Lower leg skin (tissue), 4 donors: ENCODE data around the gene CLDN8. TPM values are rescaled to one million over a fixed set of nuclear protein-coding genes. Genes with fewer than 3 reads are reported as not detected.

Source experiments
- DNase-seq, 2 donors: peaks; one replicate each; pipeline ENCODE4 v3.0.0-alpha.2; 2019; ENCODE audit warnings: low spot score in 2 of 2
- H3K4me3 ChIP-seq: fragments of 200-600 bp; sonication (generic); 2 replicates; pipeline ENCODE4 v1.5.1; 2017; ENCODE audit warnings: mild to moderate bottlenecking, low read depth; ENCODE audit not compliant: poor library complexity, severe bottlenecking
- CTCF ChIP-seq, 3 donors: fragments of 450-650 bp; IDR thresholded peaks; one replicate each; pipeline ENCODE4 v1.5.1; 2016; ENCODE audit warnings: antibody characterized with exemption in 3 of 3, mild to moderate bottlenecking in 3 of 3, moderate library complexity in 2 of 3
- POLR2A ChIP-seq, 2 donors: fragments of 450-650 bp; IDR thresholded peaks; one replicate each; pipeline ENCODE4 v1.6.1; 2016 to 2017; ENCODE audit warnings: antibody characterized with exemption in 2 of 2, mild to moderate bottlenecking in 1 of 2, moderate library complexity in 1 of 2
- WGBS, 2 donors: methylation state at CpG; one replicate each; pipeline ENCODE4 v1.1.5; 2018; 5-methylcytosine and 5-hydroxymethylcytosine counted together
- intact Hi-C: fragments of 100-400 bp; cut with DNase I; formaldehyde crosslinking; loops from one replicate; pipeline ENCODE4 v1.15.0; 2023; ENCODE audit warnings: low total_unique reads
- total RNA-seq, 4 donors: library from RNA; depleted of rRNA; stranded (reverse); fragments of >200 nt; gene quantifications; one replicate each; pipeline ENCODE4 v1.1.0, GENCODE V29; 2016

Gene CLDN8
- total RNA-seq = 10 to 100 TPM; 15.2 to 32.3 (median 18.9) TPM

DNA sequence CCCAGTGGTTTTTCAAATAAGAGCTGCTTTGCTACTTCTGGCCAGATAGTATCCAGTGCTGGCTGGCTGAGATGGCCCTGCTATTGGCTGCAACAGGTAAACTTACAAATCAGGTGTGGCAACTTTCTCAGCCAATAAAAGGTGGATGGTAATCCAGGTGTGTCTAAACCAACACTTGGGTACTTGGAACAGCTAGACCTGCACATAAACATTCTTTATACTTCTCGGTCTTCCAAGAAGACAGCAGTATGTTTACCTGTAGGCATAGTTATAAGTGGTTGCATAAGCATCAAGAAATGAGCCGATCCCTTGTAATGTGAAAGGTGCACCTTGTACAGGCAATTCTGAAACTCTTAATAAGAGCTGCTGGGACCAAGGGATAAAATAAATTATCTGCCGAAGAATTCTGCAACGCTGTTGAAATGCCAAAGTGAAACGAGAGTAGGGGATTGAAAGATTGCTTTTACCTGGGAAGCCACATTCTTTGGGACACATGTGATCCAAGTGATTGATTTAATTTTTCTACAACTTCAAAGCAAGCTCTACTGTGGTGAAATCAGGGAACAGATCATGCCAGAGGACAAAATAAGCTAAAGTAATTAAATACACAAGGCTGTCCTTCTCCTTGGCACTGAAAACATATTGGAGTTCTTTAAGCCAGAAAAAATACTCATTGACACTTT is at the start of gene CLDN8:
CLDN8 (minus strand) TSS at position 57 of the 683 bp plus-strand sequence. CDS start 172 bp downstream, outside the sequence.
- intact Hi-C loops = no loop called here
- TF ChIP-seq POLR2A (IDR thresholded peaks at IDR 0.05) = no peak
- no peak for TF ChIP-seq CTCF (IDR thresholded peaks at IDR 0.05)
- DNase-seq = peak in 1 of 2 donors; percentile 71
- WGBS, 2 donors = 41 to 43% methylated on average over 5 of the region's 5 CpGs
- no peak within 1 kb of the TSS for H3K4me3 ChIP-seq

DNA sequence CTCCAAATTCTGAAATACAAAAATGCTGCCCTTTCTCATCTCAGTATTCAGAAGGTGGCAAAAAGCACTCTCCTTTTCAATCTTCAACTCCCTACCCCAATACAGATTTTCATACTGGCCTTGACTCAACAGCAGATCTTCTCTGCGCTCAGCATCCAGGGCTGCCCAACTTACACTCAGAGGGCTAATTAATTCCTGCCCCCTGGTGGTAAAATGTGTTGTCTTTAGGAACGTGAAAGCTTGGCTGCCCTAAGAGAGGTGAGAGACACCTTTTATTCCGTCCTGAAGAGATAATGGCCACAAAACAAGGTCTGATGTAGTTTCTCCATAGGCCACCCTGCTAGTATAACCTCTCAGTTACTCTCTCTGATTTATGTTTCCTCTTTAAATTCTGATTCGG is 41.9 kb upstream of the CLDN8 start:
- H3K4me3 ChIP-seq = no peak overlapping the region
- WGBS, 2 donors = 71 to 74% methylated on average over 4 of the region's 4 CpGs
- TF ChIP-seq POLR2A (IDR thresholded peaks at IDR 0.05) (no peak), CTCF (IDR thresholded peaks at IDR 0.05) (no peak)
- no peak for DNase-seq
- intact Hi-C loops = no loop called here

DNA sequence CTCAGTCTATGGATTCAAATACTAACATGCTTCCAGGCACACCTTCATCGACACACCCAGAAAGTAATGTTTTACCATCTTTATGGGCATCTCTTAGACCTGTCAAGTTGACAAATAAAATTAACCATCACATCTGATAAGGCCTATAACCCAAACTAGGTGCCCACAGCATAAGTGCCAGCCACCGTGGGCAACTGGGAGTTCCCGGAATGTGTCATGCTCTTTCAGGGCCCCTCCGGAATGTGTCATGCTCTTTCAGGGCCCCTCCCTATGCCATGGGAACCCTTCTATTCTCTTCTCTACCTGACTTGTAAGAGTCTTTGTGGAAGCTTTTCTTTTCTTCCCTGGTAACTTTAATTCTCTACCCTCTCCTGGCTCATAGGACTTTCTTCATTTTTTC is 40.2 kb upstream of the CLDN8 start:
- no peak overlapping the region for H3K4me3 ChIP-seq
- DNase-seq = no peak
- 58 to 60% methylated on average over 4 of the region's 4 CpGs for WGBS, 2 donors
- intact Hi-C loops = no loop called here
- TF ChIP-seq POLR2A (IDR thresholded peaks at IDR 0.05) (no peak), CTCF (IDR thresholded peaks at IDR 0.05) (no peak)

DNA sequence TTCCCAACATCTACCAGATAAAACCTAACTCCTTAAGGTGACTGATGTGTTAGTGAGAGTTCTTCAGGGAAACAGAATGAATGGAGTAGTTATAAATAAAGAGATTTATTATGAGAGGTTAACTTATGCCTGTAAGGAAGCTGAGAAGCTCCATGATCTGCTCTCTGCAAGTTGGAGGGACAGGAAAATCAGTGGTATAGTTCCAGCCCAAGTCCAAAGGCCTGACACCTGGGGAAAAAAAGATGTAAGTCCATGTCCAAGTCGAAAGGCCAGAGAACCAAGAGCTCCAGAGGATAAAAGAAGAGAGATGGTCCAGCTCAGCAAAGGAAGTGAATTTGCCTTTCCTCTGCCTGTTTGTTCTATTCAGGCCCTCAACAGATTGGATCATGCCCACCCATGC is 39.8 kb upstream of the CLDN8 start:
- no peak overlapping the region for H3K4me3 ChIP-seq
- TF ChIP-seq CTCF (IDR thresholded peaks at IDR 0.05) (no peak), POLR2A (IDR thresholded peaks at IDR 0.05) (no peak)
- WGBS, 2 donors = 31 to 45% methylated on average over 1 of the region's 1 CpG
- no peak for DNase-seq
- intact Hi-C loops = no loop called here

GRCh38 chr21:30251781-30252180 is 35.9 kb upstream of the CLDN8 start:
- TF ChIP-seq POLR2A (IDR thresholded peaks at IDR 0.05) (no peak), CTCF (IDR thresholded peaks at IDR 0.05) (no peak)
- no peak overlapping the region for H3K4me3 ChIP-seq
- intact Hi-C loops = no loop called here
- 85 to 92% methylated on average over 1 of the region's 1 CpG for WGBS, 2 donors
- DNase-seq = no peak

DNA sequence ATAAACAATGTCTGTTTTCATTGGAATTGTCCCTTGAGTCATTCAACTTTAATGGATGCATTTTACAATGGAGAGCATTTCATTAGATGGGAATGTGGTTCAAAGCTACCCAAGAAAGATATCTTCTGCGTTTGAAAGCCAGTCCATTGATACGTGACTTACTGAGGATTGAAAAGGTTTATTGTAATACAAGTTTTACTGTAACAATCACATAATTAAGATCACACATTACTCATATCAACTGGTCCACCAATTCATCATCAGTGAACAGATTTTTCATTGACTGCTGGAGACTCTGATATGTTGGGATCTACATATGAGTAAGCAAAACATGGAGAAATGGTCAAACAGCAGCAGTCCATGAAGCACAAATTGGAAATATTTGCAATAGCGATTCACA is 34.0 kb upstream of the CLDN8 start:
- TF ChIP-seq POLR2A (IDR thresholded peaks at IDR 0.05) = no peak
- TF ChIP-seq CTCF (IDR thresholded peaks at IDR 0.05) = no peak
- 70 to 71% methylated on average over 3 of the region's 3 CpGs for WGBS, 2 donors
- H3K4me3 ChIP-seq = no peak overlapping the region
- DNase-seq = no peak
- intact Hi-C loops = no loop called here
